ENCODE measurements around the gene MC2R. TPM values are rescaled to one million over a fixed set of nuclear protein-coding genes. Genes with fewer than 3 reads are reported as not detected.

Gene MC2R
- total and polyA plus RNA-seq, 8 donors, result 0.46 TPM; not detected in 7

DNA sequence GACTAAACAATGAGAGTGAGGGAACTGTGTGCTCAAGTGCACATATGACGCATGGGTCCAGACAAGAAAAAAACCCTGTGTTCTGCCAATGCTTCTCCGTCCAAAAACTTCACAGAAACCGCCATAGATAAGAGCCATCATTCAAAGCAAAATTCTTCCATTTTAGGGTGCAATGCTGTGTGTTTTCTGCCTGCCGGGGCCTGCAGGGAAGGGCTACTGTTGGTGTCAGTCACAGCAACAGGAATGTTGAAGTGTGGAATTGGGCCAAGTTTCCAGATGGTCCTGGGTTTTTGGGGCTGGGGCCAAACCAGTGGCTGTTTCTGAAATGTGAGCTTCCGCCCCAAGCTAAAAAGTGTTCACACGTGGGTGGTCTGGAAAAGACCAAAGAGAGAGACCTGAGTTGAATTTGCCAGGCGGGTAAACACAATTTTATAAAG, 677 bp upstream of the MC2R start:
- no peak overlapping the region for H3K4me3 ChIP-seq
- intact Hi-C loops (cut with DNase I; ENCODE audit: low total_unique reads), result no loop called here
- TF ChIP-seq EP300 (IDR thresholded peaks at IDR 0.05) (no peak), POLR2A (IDR thresholded peaks at IDR 0.05) (no peak), POLR2AphosphoS5 (IDR thresholded peaks at IDR 0.05) (no peak), CTCF (IDR thresholded peaks at IDR 0.05) (no peak)
- 29 to 60% (median 46%) methylated on average over 7 of the region's 7 CpGs for WGBS, 5 donors
- H3K27ac ChIP-seq, result no peak overlapping the region
- H3K4me1 ChIP-seq, result peaks cover 0 to 7% (median 0%) of the 10 kb centered on the region in 4 donors
- peak in 1 of 2 donors; percentile 44 for DNase-seq
- no peaks in the 10 kb centered on the region for H3K27me3 ChIP-seq
- H3K9me3 ChIP-seq, result no peaks in the 10 kb centered on the region
- no peaks in the 10 kb centered on the region for H3K36me3 ChIP-seq

- 80 to 90% (median 86%) methylated on average over 9 of the region's 9 CpGs for WGBS, 5 donors
Observed at GRCh38 chr18:13914756-13915155, 580 bp downstream of the MC2R start.

GRCh38 chr18:13914170-13914569, 1.2 kb downstream of the MC2R start:
- 91 to 98% (median 93%) methylated on average over 7 to 10 of the region's 10 CpGs for WGBS, 5 donors
- Histone ChIP-seq H3K27me3 (no peaks in the 10 kb centered on the region), H3K4me1 (peaks cover 0 to 7% (median 0%) of the 10 kb centered on the region in 4 donors), H3K9me3 (no peaks in the 10 kb centered on the region), H3K36me3 (no peaks in the 10 kb centered on the region), H3K4me3 (no peak overlapping the region), H3K27ac (no peak overlapping the region)
- no peak for DNase-seq
- intact Hi-C loops (cut with DNase I; ENCODE audit: low total_unique reads), result no loop called here
- TF ChIP-seq CTCF (IDR thresholded peaks at IDR 0.05), result no peak
- TF ChIP-seq POLR2AphosphoS5 (IDR thresholded peaks at IDR 0.05), result no peak
- TF ChIP-seq POLR2A (IDR thresholded peaks at IDR 0.05), result no peak
- TF ChIP-seq EP300 (IDR thresholded peaks at IDR 0.05), result no peak

More at GRCh38 chr18:13914756-13915155, 580 bp downstream of the MC2R start:
- Histone ChIP-seq H3K27me3 (no peaks in the 10 kb centered on the region), H3K4me1 (peaks cover 0 to 7% (median 0%) of the 10 kb centered on the region in 4 donors), H3K36me3 (no peaks in the 10 kb centered on the region), H3K27ac (no peak overlapping the region), H3K9me3 (no peaks in the 10 kb centered on the region), H3K4me3 (no peak overlapping the region)
- TF ChIP-seq CTCF (IDR thresholded peaks at IDR 0.05) (no peak), POLR2A (IDR thresholded peaks at IDR 0.05) (no peak), EP300 (IDR thresholded peaks at IDR 0.05) (no peak), POLR2AphosphoS5 (IDR thresholded peaks at IDR 0.05) (no peak)
- intact Hi-C loops (cut with DNase I; ENCODE audit: low total_unique reads), result no loop called here
- DNase-seq, result no peak

- no peak for TF ChIP-seq POLR2A (IDR thresholded peaks at IDR 0.05)
- TF ChIP-seq EP300 (IDR thresholded peaks at IDR 0.05), result no peak
- TF ChIP-seq CTCF (IDR thresholded peaks at IDR 0.05), result no peak
- no peak for TF ChIP-seq POLR2AphosphoS5 (IDR thresholded peaks at IDR 0.05)
- Histone ChIP-seq H3K4me3 (no peak overlapping the region), H3K27ac (no peak overlapping the region), H3K27me3 (no peaks in the 10 kb centered on the region), H3K4me1 (peaks cover 0 to 7% (median 0%) of the 10 kb centered on the region in 4 donors), H3K36me3 (no peaks in the 10 kb centered on the region), H3K9me3 (no peaks in the 10 kb centered on the region)
- no peak for DNase-seq
- WGBS, 5 donors, result 71 to 85% (median 77%) methylated on average over 9 to 10 of the region's 10 CpGs
- intact Hi-C loops (cut with DNase I; ENCODE audit: low total_unique reads), result no loop called here
Observed at GRCh38 chr18:13913205-13913604, 2.1 kb downstream of the MC2R start.
